ENCODE data around the gene ALG12.

Gene ALG12

GRCh38 chr22:49904040-49904369 is 14.2 kb downstream of the ALG12 start:
- 94 to 96% methylated on average over 10 to 11 of the region's 11 CpGs for WGBS, 2 experiments (ENCODE audit: insufficient coverage in 2 of 2)
- peaks cover 41% of the 10 kb centered on the region for H3K36me3 ChIP-seq (ENCODE audit: control insufficient read depth, insufficient read depth, low read length)
- H3K27ac ChIP-seq (ENCODE audit: low read depth, low read length, severe bottlenecking), result no peak overlapping the region
- H3K4me3 ChIP-seq (ENCODE audit: extremely low read depth, insufficient read depth, low read length, poor library complexity, severe bottlenecking), result no peak overlapping the region
- H3K9me3 ChIP-seq (ENCODE audit: control insufficient read depth, low read length), result no peaks in the 10 kb centered on the region
- H3K4me1 ChIP-seq (ENCODE audit: control insufficient read depth, insufficient read depth, low read length, poor library complexity, severe bottlenecking), result no peaks in the 10 kb centered on the region

GRCh38 chr22:49903322-49904039 is 14.8 kb downstream of the ALG12 start:
- 91 to 100% methylated on average over 11 to 17 of the region's 17 CpGs for WGBS, 2 experiments (ENCODE audit: insufficient coverage in 2 of 2)
- no peak overlapping the region for H3K27ac ChIP-seq (ENCODE audit: low read depth, low read length, severe bottlenecking)
- H3K4me3 ChIP-seq (ENCODE audit: extremely low read depth, insufficient read depth, low read length, poor library complexity, severe bottlenecking), result no peak overlapping the region
- H3K4me1 ChIP-seq (ENCODE audit: control insufficient read depth, insufficient read depth, low read length, poor library complexity, severe bottlenecking), result no peaks in the 10 kb centered on the region
- peaks cover 40% of the 10 kb centered on the region for H3K36me3 ChIP-seq (ENCODE audit: control insufficient read depth, insufficient read depth, low read length)
- no peaks in the 10 kb centered on the region for H3K9me3 ChIP-seq (ENCODE audit: control insufficient read depth, low read length)

- no peaks in the 10 kb centered on the region for H3K4me1 ChIP-seq (ENCODE audit: control insufficient read depth, insufficient read depth, low read length, poor library complexity, severe bottlenecking)
- WGBS, 2 experiments (ENCODE audit: insufficient coverage in 2 of 2), result 97 to 98% methylated on average over 5 to 9 of the region's 11 CpGs
- no peak overlapping the region for H3K27ac ChIP-seq (ENCODE audit: low read depth, low read length, severe bottlenecking)
- H3K36me3 ChIP-seq (ENCODE audit: control insufficient read depth, insufficient read depth, low read length), result peaks cover 49% of the 10 kb centered on the region
- H3K9me3 ChIP-seq (ENCODE audit: control insufficient read depth, low read length), result no peaks in the 10 kb centered on the region
- no peak overlapping the region for H3K4me3 ChIP-seq (ENCODE audit: extremely low read depth, insufficient read depth, low read length, poor library complexity, severe bottlenecking)
Observed at GRCh38 chr22:49901457-49901856, 16.8 kb downstream of the ALG12 start.

GRCh38 chr22:49900441-49901230 is 17.6 kb downstream of the ALG12 start:
- Histone ChIP-seq H3K36me3 (ENCODE audit: control insufficient read depth, insufficient read depth, low read length) (peaks cover 52% of the 10 kb centered on the region), H3K27ac (ENCODE audit: low read depth, low read length, severe bottlenecking) (no peak overlapping the region), H3K4me1 (ENCODE audit: control insufficient read depth, insufficient read depth, low read length, poor library complexity, severe bottlenecking) (no peaks in the 10 kb centered on the region), H3K4me3 (ENCODE audit: extremely low read depth, insufficient read depth, low read length, poor library complexity, severe bottlenecking) (no peak overlapping the region), H3K9me3 (ENCODE audit: control insufficient read depth, low read length) (no peaks in the 10 kb centered on the region)
- WGBS, 2 experiments (ENCODE audit: insufficient coverage in 2 of 2), result 93 to 95% methylated on average over 28 to 29 of the region's 30 CpGs

GRCh38 chr22:49899530-49899929 is 18.7 kb downstream of the ALG12 start:
- H3K4me1 ChIP-seq (ENCODE audit: control insufficient read depth, insufficient read depth, low read length, poor library complexity, severe bottlenecking), result no peaks in the 10 kb centered on the region
- peaks cover 59% of the 10 kb centered on the region for H3K36me3 ChIP-seq (ENCODE audit: control insufficient read depth, insufficient read depth, low read length)
- no peak overlapping the region for H3K4me3 ChIP-seq (ENCODE audit: extremely low read depth, insufficient read depth, low read length, poor library complexity, severe bottlenecking)
- no peaks in the 10 kb centered on the region for H3K9me3 ChIP-seq (ENCODE audit: control insufficient read depth, low read length)
- 92 to 100% methylated on average over 4 to 6 of the region's 6 CpGs for WGBS, 2 experiments (ENCODE audit: insufficient coverage in 2 of 2)
- no peak overlapping the region for H3K27ac ChIP-seq (ENCODE audit: low read depth, low read length, severe bottlenecking)

- Histone ChIP-seq H3K9me3 (ENCODE audit: control insufficient read depth, low read length) (no peaks in the 10 kb centered on the region), H3K27ac (ENCODE audit: low read depth, low read length, severe bottlenecking) (no peak overlapping the region), H3K36me3 (ENCODE audit: control insufficient read depth, insufficient read depth, low read length) (peaks cover 60% of the 10 kb centered on the region), H3K4me1 (ENCODE audit: control insufficient read depth, insufficient read depth, low read length, poor library complexity, severe bottlenecking) (no peaks in the 10 kb centered on the region), H3K4me3 (ENCODE audit: extremely low read depth, insufficient read depth, low read length, poor library complexity, severe bottlenecking) (no peak overlapping the region)
- 95 to 97% methylated on average over 7 of the region's 8 CpGs for WGBS, 2 experiments (ENCODE audit: insufficient coverage in 2 of 2)
Observed at GRCh38 chr22:49897015-49897684, 21.1 kb downstream of the ALG12 start.

GRCh38 chr22:49896201-49896600 is 22.0 kb downstream of the ALG12 start:
- H3K36me3 ChIP-seq (ENCODE audit: control insufficient read depth, insufficient read depth, low read length), result peaks cover 68% of the 10 kb centered on the region
- no peak overlapping the region for H3K27ac ChIP-seq (ENCODE audit: low read depth, low read length, severe bottlenecking)
- no peaks in the 10 kb centered on the region for H3K9me3 ChIP-seq (ENCODE audit: control insufficient read depth, low read length)
- H3K4me3 ChIP-seq (ENCODE audit: extremely low read depth, insufficient read depth, low read length, poor library complexity, severe bottlenecking), result no peak overlapping the region
- 96 to 100% methylated on average over 3 to 5 of the region's 5 CpGs for WGBS, 2 experiments (ENCODE audit: insufficient coverage in 2 of 2)
- no peaks in the 10 kb centered on the region for H3K4me1 ChIP-seq (ENCODE audit: control insufficient read depth, insufficient read depth, low read length, poor library complexity, severe bottlenecking)

GRCh38 chr22:49894322-49895054 is 23.8 kb downstream of the ALG12 start:
- Histone ChIP-seq H3K27ac (ENCODE audit: low read depth, low read length, severe bottlenecking) (no peak overlapping the region), H3K4me3 (ENCODE audit: extremely low read depth, insufficient read depth, low read length, poor library complexity, severe bottlenecking) (no peak overlapping the region), H3K9me3 (ENCODE audit: control insufficient read depth, low read length) (peaks cover 4% of the 10 kb centered on the region), H3K36me3 (ENCODE audit: control insufficient read depth, insufficient read depth, low read length) (peaks cover 72% of the 10 kb centered on the region), H3K4me1 (ENCODE audit: control insufficient read depth, insufficient read depth, low read length, poor library complexity, severe bottlenecking) (no peaks in the 10 kb centered on the region)
- 90 to 100% methylated on average over 2 to 3 of the region's 8 CpGs for WGBS, 2 experiments (ENCODE audit: insufficient coverage in 2 of 2)

GRCh38 chr22:49893025-49893424 is 25.2 kb downstream of the ALG12 start:
- no peak overlapping the region for H3K4me3 ChIP-seq (ENCODE audit: extremely low read depth, insufficient read depth, low read length, poor library complexity, severe bottlenecking)
- H3K9me3 ChIP-seq (ENCODE audit: control insufficient read depth, low read length), result peaks cover 16% of the 10 kb centered on the region
- no peak overlapping the region for H3K27ac ChIP-seq (ENCODE audit: low read depth, low read length, severe bottlenecking)
- WGBS, 2 experiments (ENCODE audit: insufficient coverage in 2 of 2), result 84 to 86% methylated on average over 4 of the region's 4 CpGs
- H3K36me3 ChIP-seq (ENCODE audit: control insufficient read depth, insufficient read depth, low read length), result peaks cover 79% of the 10 kb centered on the region
- no peaks in the 10 kb centered on the region for H3K4me1 ChIP-seq (ENCODE audit: control insufficient read depth, insufficient read depth, low read length, poor library complexity, severe bottlenecking)

- Histone ChIP-seq H3K36me3 (ENCODE audit: control insufficient read depth, insufficient read depth, low read length) (peaks cover 79% of the 10 kb centered on the region), H3K4me1 (ENCODE audit: control insufficient read depth, insufficient read depth, low read length, poor library complexity, severe bottlenecking) (no peaks in the 10 kb centered on the region), H3K9me3 (ENCODE audit: control insufficient read depth, low read length) (peaks cover 20% of the 10 kb centered on the region), H3K27ac (ENCODE audit: low read depth, low read length, severe bottlenecking) (no peak overlapping the region), H3K4me3 (ENCODE audit: extremely low read depth, insufficient read depth, low read length, poor library complexity, severe bottlenecking) (no peak overlapping the region)
- 98 to 100% methylated on average over 3 of the region's 4 CpGs for WGBS, 2 experiments (ENCODE audit: insufficient coverage in 2 of 2)
Observed at GRCh38 chr22:49892226-49892899, 25.9 kb downstream of the ALG12 start.

All from mesodermal cell (in vitro differentiated cells).